K562 (cell line): ENCODE measurements around the gene SCYGR8. TPM values are rescaled to one million over a fixed set of nuclear protein-coding genes. Genes with fewer than 3 reads are reported as not detected.

Experiments
- ATAC-seq: fragments of 200-7000 bp; cut with Tn5 transposase; 3 replicates; pipeline ENCODE4 v1.9.1; 2020; ENCODE audit warnings: moderate library complexity
- BruUV-seq: library from RNA; stranded (reverse); fragments of 400-500 nt; replicated peaks from 2 replicates; lab custom pipeline; 2021; lab: Mats Ljungman, UMichigan
- CTCF ChIA-PET: fragments of 300-600 bp; formaldehyde crosslinking; extraction: SDS; loops from one replicate; lab custom pipeline; 2021; ENCODE audit warnings: low intra/inter-chr PET ratio; lab: Yijun Ruan, JAX
- POLR2A ChIA-PET: fragments of 300-600, 350-650 bp; sonication (Branson Sonifier 250); formaldehyde crosslinking; extraction: SDS; loops from one replicate; lab custom pipeline; 2021; ENCODE audit warnings: antibody characterized with exemption, inconsistent platforms; lab: Yijun Ruan, JAX
- DNase-seq, 4 experiments: peaks; one replicate each; pipeline versions ENCODE4 v3.0.0 to v3.0.0-alpha.2; 2011 to 2018; ENCODE audit warnings: low spot score in 3 of 4, mixed read lengths in 3 of 4; ENCODE audit errors: extremely low read depth in 1 of 4
- FAIRE-seq: peaks from 2 replicates; lab custom pipeline; 2011; peaks lifted over from hg19 to GRCh38; lab: Jason Lieb, UNC
- H2AFZ ChIP-seq: 2 replicates; pipeline ENCODE4 v1.6.0; 2011; ENCODE audit warnings: low read depth, low read length, control low read depth, inconsistent platforms
- H3K27ac ChIP-seq: fragments of 200-600 bp; 3 replicates; pipeline ENCODE4 v1.8.0; 2011; ENCODE audit warnings: low read depth, mild to moderate bottlenecking, control low read depth, inconsistent platforms, low read length, moderate library complexity, mixed read lengths; ENCODE audit errors: extremely low read depth
- H3K27me3 ChIP-seq, 2 experiments: fragments of 300-600 bp in 1 of 2; 2 replicates in 1 of 2; 3 replicates in 1 of 2; pipeline versions ENCODE4 v1.6.0 to v1.8.0; 2011; ENCODE audit warnings: inconsistent platforms in 2 of 2, low read length in 2 of 2, mild to moderate bottlenecking in 1 of 2, mixed read lengths in 1 of 2, moderate library complexity in 1 of 2; ENCODE audit not compliant: control insufficient read depth in 2 of 2, insufficient read depth in 2 of 2
- H3K36me3 ChIP-seq: fragments of 300-600 bp; 3 replicates; pipeline ENCODE4 v1.8.0; 2011; ENCODE audit warnings: mild to moderate bottlenecking, low read length, inconsistent platforms; ENCODE audit not compliant: control insufficient read depth, insufficient read depth
- H3K4me1 ChIP-seq, 2 experiments: fragments of 200-600 bp in 1 of 2; replicated peaks in 1 of 2; 2 replicates in 1 of 2; 3 replicates in 1 of 2; pipeline versions ENCODE4 v1.5.1 to v1.8.0; 2011; ENCODE audit warnings: inconsistent platforms in 2 of 2, low read length in 2 of 2, mild to moderate bottlenecking in 1 of 2, mixed read lengths in 1 of 2, moderate library complexity in 1 of 2; ENCODE audit not compliant: control insufficient read depth in 2 of 2, insufficient read depth in 2 of 2
- H3K4me2 ChIP-seq: 2 replicates; pipeline ENCODE4 v1.6.1; 2011; ENCODE audit warnings: low read length, control low read depth, inconsistent platforms, mixed read lengths; ENCODE audit not compliant: insufficient read depth
- H3K4me3 ChIP-seq: fragments of 200-600 bp; sonication (generic), shearing (Covaris generic); 2 replicates; pipeline ENCODE4 v1.5.1; 2016; ENCODE audit warnings: control low read depth, inconsistent platforms
- H3K79me2 ChIP-seq: fragments of 200-600 bp; 3 replicates; pipeline ENCODE4 v1.8.0; 2011; ENCODE audit warnings: low read length, inconsistent platforms; ENCODE audit not compliant: control insufficient read depth, insufficient read depth
- H3K9ac ChIP-seq, 2 experiments: 2 replicates each; pipeline versions ENCODE4 v1.6.0 to v1.6.1; 2011; ENCODE audit warnings: low read depth in 2 of 2, low read length in 2 of 2, control low read depth in 1 of 2, inconsistent platforms in 1 of 2, mild to moderate bottlenecking in 1 of 2, mixed read lengths in 1 of 2; ENCODE audit not compliant: insufficient read depth in 1 of 2
- H3K9me1 ChIP-seq: one replicate; pipeline ENCODE4 v1.6.0; 2011; ENCODE audit warnings: inconsistent platforms, mild to moderate bottlenecking, low read length, moderate library complexity; ENCODE audit not compliant: control insufficient read depth, insufficient read depth
- H3K9me3 ChIP-seq: replicated peaks from 2 replicates; pipeline ENCODE4 v1.5.1; 2011; ENCODE audit warnings: low read depth, low read length, inconsistent platforms; ENCODE audit not compliant: control insufficient read depth, insufficient read depth
- H4K20me1 ChIP-seq: replicated peaks from 2 replicates; pipeline ENCODE4 v1.6.1; 2011; ENCODE audit warnings: low read length, inconsistent platforms, mixed read lengths; ENCODE audit not compliant: control insufficient read depth, insufficient read depth
- EP300 ChIP-seq: IDR thresholded peaks from 2 replicates; pipeline ENCODE4 v1.6.1; 2012; ENCODE audit warnings: low read length, improper control_type of control experiment
- ETV6 ChIP-seq, 3 experiments: fragments of 150-350 bp in 1 of 3; sonication (generic) in 1 of 3; formaldehyde crosslinking in 1 of 3; IDR thresholded peaks; 2 replicates each; pipeline versions ENCODE4 v1.6.1 to v1.8.0; 2014 to 2022; ENCODE audit warnings: borderline replicate concordance in 2 of 3, low read depth in 2 of 3, antibody characterized with exemption in 1 of 3, low read length in 1 of 3, mild to moderate bottlenecking in 1 of 3, missing genetic modification reagents in 1 of 3
- HSF4 ChIP-seq: fragments of 250-450 bp; sonication (Bioruptor Pico); IDR thresholded peaks from 2 replicates; pipeline ENCODE4 v2.1.2; 2022; ENCODE audit warnings: mild to moderate bottlenecking, moderate library complexity, borderline replicate concordance
- NCOA1 ChIP-seq: fragments of 450-650 bp; IDR thresholded peaks from 2 replicates; pipeline ENCODE4 v1.6.1; 2016; ENCODE audit warnings: low read depth
- POLR2B ChIP-seq: fragments of 450-650 bp; IDR thresholded peaks from 2 replicates; pipeline ENCODE4 v1.6.1; 2018; ENCODE audit warnings: low read depth; ENCODE audit not compliant: partially characterized antibody
- SRSF7 ChIP-seq: fragments of 200-400 bp; formaldehyde crosslinking; optimal IDR thresholded peaks from 2 replicates; pipeline ENCODE3; 2017; ENCODE audit warnings: mild to moderate bottlenecking, low read depth, low read length
- ZKSCAN3 ChIP-seq: fragments of 250-450 bp; sonication (Bioruptor Pico); IDR thresholded peaks from 2 replicates; pipeline ENCODE4 v1.4.0; 2020
- ZNF239 ChIP-seq: fragments of 250-450 bp; sonication (Bioruptor Pico); IDR thresholded peaks from 2 replicates; pipeline ENCODE4 v1.4.0; 2020; ENCODE audit warnings: mild to moderate bottlenecking
- WGBS: fragments of 100-300 bp; shearing (Covaris generic); methylation state at CpG from one replicate; pipeline ENCODE4 v1.1.6; 2016; ENCODE audit warnings: low coverage, mixed read lengths; ENCODE audit not compliant: insufficient coverage; ENCODE audit errors: missing lambda C conversion rate; 5-methylcytosine and 5-hydroxymethylcytosine counted together
- in situ Hi-C: fragments of 300-500 bp; cut with MboI; formaldehyde crosslinking; loops from 4 replicates; pipeline ENCODE4 v1.15.0; 2018; ENCODE audit warnings: inconsistent platforms, mixed read lengths
- intact Hi-C: fragments of 100-400 bp; cut with micrococcal nuclease; formaldehyde crosslinking; loops from 2 replicates; pipeline ENCODE4 v1.14.2; 2022
- polyA plus RNA-seq, 8 experiments: library from polyadenylated mRNA; depleted of rRNA in 4 of 8; stranded (reverse) in 5 of 8; unstranded in 3 of 8; fragments of >200 nt; fragmentation: Nextera tagmentation in 2 of 8; fragmentation: Illumina TruSeq in 1 of 8; extraction: Ambion mirVana in 2 of 8; extraction: Trizol in 1 of 8; gene quantifications; 2 replicates each; pipeline versions ENCODE4 v1.2.1 to v1.2.3, GENCODE V29; 2011 to 2014; ENCODE audit warnings: inconsistent platforms in 1 of 8, missing spikeins in 1 of 8
- total RNA-seq, 7 experiments: library from RNA; depleted of rRNA in 6 of 7; stranded (reverse); fragments of >200 nt in 6 of 7; fragmentation: Illumina TruSeq in 2 of 7; extraction: Trizol in 2 of 7; gene quantifications; 2 replicates each; pipeline versions ENCODE4 v1.2.1 to v1.2.3, GENCODE V29; 2011 to 2021; ENCODE audit warnings: low replicate concordance in 1 of 7
- TF ChIP-seq, protein P1 (sequence below): sonication (generic); formaldehyde crosslinking; IDR thresholded peaks from 2 replicates; pipeline ENCODE4 v1.8.1; 2023; ENCODE audit warnings: mild to moderate bottlenecking, missing genetic modification reagents
- TF ChIP-seq, protein P2 (sequence below): sonication (generic); formaldehyde crosslinking; IDR thresholded peaks from 2 replicates; pipeline ENCODE4 v1.8.1; 2023; ENCODE audit warnings: missing genetic modification reagents, mild to moderate bottlenecking, borderline replicate concordance

The SCYGR8 gene
- total and polyA plus RNA-seq, 9 of the 15 experiments (the other 6 are each of a cell fraction or from before 2014, with no cell fraction given) = not detected

DNA sequence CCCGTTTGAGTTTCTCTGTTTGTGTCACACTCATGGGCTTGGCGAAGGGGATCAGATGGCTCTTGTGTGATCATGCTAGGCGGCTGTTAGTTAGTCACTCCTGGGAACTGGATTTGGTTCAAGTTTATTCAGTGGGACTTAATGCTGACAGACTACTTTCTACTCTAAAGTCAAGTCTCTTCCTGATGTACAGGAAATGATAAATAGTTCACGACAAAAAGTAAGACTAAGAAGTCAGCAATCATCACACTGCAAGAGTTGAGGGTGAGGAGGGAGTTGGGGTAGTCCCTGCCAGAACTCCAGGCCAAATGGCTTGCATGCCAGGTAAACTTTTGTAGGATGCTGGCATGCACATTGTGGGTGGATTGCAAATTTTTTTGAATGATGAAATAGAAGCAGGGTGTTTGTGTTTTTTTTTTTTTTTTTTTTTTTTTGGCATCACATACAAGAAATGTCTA lies 42.9 kb downstream of the SCYGR8 start:
- no peaks in the 10 kb centered on the region for H3K9me1 ChIP-seq
- WGBS = 7% methylated on average over 4 of the region's 4 CpGs
- intact Hi-C loops = no loop called here
- FAIRE-seq = no peak
- TF ChIP-seq ZNF239 (CRISPR knock-in tag) (no peak), ZKSCAN3 (CRISPR knock-in tag) (no peak), ETV6 (IDR thresholded peaks at IDR 0.05; ENCODE audit: borderline replicate concordance in 1 of 2, low read depth in 2 of 2, low read length in 1 of 2) (no peak), ETV6 (CRISPR knock-in tag; IDR thresholded peaks at IDR 0.05; ENCODE audit: borderline replicate concordance) (no peak)
- H3K9me3 ChIP-seq = no peaks in the 10 kb centered on the region
- CTCF ChIA-PET = no interaction called here
- no peak overlapping the region for H2AFZ ChIP-seq
- no peaks in the 10 kb centered on the region for H3K36me3 ChIP-seq
- in situ Hi-C loops = no loop called here
- H3K79me2 ChIP-seq = no peaks in the 10 kb centered on the region
- BruUV-seq = no TSS peak
- H3K27me3 ChIP-seq = no peaks in the 10 kb centered on the region
- no peak overlapping the region for H3K4me2 ChIP-seq
- no peak overlapping the region for H3K27ac ChIP-seq
- H4K20me1 ChIP-seq = no peaks in the 10 kb centered on the region
- no peak for DNase-seq
- POLR2A ChIA-PET = no interaction called here
- no peak overlapping the region for H3K9ac ChIP-seq
- no peak overlapping the region for H3K4me3 ChIP-seq
- H3K4me1 ChIP-seq = no peaks in the 10 kb centered on the region
- ATAC-seq = no peak

DNA sequence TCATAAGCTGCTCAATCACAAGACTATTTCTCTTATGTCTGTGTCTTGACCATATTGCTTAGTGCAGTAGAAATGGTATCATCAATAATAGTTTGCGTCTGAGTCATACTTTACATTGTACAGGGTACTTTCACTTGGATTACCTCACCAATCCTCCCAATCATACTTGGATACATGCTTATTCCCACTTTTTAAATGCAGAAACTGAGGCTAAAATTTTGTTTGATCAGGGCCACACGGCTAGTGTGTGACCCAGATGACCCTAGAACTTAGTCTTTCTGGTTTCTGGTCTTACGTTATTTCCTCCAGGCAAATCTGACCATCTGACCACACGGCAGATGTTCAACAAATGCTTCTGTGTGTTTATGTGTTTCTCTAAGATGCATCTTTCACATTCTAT lies 44.1 kb downstream of the SCYGR8 start:
- intact Hi-C loops = no loop called here
- Histone ChIP-seq H3K9ac (no peak overlapping the region), H4K20me1 (no peaks in the 10 kb centered on the region), H3K27ac (no peak overlapping the region), H3K9me3 (no peaks in the 10 kb centered on the region), H3K9me1 (no peaks in the 10 kb centered on the region), H3K4me1 (no peaks in the 10 kb centered on the region), H3K27me3 (no peaks in the 10 kb centered on the region), H3K4me2 (no peak overlapping the region), H2AFZ (no peak overlapping the region), H3K36me3 (no peaks in the 10 kb centered on the region), H3K79me2 (no peaks in the 10 kb centered on the region), H3K4me3 (no peak overlapping the region)
- ATAC-seq (no peak), FAIRE-seq (no peak), DNase-seq (no peak)
- no TSS peak for BruUV-seq
- in situ Hi-C loops = no loop called here
- 0% methylated on average over 4 of the region's 4 CpGs for WGBS
- POLR2A ChIA-PET = no interaction called here
- CTCF ChIA-PET = no interaction called here
- TF ChIP-seq POLR2B (no peak), SRSF7 (no peak), NCOA1 (no peak), HSF4 (CRISPR knock-in tag) (no peak), EP300 (no peak)
- TF ChIP-seq, protein P1, sequence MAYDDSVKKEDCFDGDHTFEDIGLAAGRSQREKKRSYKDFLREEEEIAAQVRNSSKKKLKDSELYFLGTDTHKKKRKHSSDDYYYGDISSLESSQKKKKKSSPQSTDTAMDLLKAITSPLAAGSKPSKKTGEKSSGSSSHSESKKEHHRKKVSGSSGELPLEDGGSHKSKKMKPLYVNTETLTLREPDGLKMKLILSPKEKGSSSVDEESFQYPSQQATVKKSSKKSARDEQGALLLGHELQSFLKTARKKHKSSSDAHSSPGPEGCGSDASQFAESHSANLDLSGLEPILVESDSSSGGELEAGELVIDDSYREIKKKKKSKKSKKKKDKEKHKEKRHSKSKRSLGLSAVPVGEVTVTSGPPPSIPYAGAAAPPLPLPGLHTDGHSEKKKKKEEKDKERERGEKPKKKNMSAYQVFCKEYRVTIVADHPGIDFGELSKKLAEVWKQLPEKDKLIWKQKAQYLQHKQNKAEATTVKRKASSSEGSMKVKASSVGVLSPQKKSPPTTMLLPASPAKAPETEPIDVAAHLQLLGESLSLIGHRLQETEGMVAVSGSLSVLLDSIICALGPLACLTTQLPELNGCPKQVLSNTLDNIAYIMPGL (CRISPR knock-in tag) = no peak
- TF ChIP-seq, protein P2, sequence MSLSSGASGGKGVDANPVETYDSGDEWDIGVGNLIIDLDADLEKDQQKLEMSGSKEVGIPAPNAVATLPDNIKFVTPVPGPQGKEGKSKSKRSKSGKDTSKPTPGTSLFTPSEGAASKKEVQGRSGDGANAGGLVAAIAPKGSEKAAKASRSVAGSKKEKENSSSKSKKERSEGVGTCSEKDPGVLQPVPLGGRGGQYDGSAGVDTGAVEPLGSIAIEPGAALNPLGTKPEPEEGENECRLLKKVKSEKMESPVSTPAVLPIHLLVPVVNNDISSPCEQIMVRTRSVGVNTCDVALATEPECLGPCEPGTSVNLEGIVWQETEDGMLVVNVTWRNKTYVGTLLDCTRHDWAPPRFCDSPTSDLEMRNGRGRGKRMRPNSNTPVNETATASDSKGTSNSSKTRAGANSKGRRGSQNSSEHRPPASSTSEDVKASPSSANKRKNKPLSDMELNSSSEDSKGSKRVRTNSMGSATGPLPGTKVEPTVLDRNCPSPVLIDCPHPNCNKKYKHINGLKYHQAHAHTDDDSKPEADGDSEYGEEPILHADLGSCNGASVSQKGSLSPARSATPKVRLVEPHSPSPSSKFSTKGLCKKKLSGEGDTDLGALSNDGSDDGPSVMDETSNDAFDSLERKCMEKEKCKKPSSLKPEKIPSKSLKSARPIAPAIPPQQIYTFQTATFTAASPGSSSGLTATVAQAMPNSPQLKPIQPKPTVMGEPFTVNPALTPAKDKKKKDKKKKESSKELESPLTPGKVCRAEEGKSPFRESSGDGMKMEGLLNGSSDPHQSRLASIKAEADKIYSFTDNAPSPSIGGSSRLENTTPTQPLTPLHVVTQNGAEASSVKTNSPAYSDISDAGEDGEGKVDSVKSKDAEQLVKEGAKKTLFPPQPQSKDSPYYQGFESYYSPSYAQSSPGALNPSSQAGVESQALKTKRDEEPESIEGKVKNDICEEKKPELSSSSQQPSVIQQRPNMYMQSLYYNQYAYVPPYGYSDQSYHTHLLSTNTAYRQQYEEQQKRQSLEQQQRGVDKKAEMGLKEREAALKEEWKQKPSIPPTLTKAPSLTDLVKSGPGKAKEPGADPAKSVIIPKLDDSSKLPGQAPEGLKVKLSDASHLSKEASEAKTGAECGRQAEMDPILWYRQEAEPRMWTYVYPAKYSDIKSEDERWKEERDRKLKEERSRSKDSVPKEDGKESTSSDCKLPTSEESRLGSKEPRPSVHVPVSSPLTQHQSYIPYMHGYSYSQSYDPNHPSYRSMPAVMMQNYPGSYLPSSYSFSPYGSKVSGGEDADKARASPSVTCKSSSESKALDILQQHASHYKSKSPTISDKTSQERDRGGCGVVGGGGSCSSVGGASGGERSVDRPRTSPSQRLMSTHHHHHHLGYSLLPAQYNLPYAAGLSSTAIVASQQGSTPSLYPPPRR (CRISPR knock-in tag) = no peak
